Measurements from ENCODE around the gene TRMU.
A peak's percentile ranks its signal among the peaks of the same experiment; 100 is the strongest.

The TRMU gene

GRCh38 chr22:46335201-46336118 is at the start of gene TRMU:
Gene TRMU, plus strand, starts transcription at chr22:46335714. Its CDS starts 51 bp downstream, at chr22:46335765.
- H3K4me3 ChIP-seq, result peak within 1 kb of the TSS; percentile 69 to 97 (median 86)
- peak within 1 kb of the TSS; percentile 64 to 98 (median 94) for H3K27ac ChIP-seq

- H3K4me3 ChIP-seq, result no peak overlapping the region
- H3K27ac ChIP-seq, result no peak overlapping the region
Measured at GRCh38 chr22:46286006-46286405, 49.5 kb upstream of the TRMU start.

DNA sequence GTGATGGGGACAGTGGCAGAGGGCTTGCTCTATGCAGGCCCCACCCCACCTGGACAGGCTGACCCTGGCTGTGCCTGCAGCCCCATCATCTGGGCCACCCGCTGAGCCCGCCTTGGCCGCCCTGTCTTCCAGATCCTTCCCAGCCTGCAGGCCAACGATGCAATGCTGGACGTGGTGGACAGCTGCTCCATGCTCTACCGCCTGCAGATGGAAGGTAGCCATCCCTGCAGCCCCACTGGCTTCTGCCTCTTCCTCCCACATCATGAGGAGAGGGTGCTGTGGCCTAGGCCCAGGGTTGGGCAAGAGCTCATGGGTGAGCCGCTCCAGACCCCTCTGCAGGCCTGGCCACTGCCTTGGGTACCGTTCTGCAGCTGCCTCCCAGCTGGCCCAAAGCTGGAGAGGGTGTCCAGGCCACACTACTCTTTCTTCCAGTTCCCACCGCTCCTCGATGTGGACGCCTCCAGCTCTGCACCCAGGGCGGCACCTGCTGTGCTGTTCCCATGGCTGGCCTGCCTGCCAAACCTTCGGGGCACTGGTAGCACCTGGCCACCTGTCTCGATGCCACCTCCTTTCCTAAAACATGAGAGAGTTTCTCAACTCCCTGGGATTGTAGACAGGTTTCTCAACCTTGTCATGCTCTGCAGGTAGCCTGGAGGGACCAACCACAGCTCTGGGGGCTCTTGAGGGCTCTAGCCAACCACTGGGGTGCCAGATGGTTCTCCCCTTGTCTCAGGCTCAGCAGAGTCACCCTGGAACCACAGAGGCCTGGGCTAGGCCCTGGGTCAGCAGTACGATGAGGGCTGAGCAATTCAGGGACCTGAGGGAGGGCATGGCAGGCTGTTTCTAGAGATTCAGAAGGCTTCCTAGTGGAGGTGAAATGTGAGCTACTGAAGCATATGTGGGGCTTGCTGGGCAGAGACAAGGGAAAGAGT is 48.3 kb upstream of the TRMU start:
- H3K27ac ChIP-seq, result peak overlapping the region in 19 of 21 experiments; percentile 4 to 79 (median 63)
- no peak overlapping the region for H3K4me3 ChIP-seq

DNA sequence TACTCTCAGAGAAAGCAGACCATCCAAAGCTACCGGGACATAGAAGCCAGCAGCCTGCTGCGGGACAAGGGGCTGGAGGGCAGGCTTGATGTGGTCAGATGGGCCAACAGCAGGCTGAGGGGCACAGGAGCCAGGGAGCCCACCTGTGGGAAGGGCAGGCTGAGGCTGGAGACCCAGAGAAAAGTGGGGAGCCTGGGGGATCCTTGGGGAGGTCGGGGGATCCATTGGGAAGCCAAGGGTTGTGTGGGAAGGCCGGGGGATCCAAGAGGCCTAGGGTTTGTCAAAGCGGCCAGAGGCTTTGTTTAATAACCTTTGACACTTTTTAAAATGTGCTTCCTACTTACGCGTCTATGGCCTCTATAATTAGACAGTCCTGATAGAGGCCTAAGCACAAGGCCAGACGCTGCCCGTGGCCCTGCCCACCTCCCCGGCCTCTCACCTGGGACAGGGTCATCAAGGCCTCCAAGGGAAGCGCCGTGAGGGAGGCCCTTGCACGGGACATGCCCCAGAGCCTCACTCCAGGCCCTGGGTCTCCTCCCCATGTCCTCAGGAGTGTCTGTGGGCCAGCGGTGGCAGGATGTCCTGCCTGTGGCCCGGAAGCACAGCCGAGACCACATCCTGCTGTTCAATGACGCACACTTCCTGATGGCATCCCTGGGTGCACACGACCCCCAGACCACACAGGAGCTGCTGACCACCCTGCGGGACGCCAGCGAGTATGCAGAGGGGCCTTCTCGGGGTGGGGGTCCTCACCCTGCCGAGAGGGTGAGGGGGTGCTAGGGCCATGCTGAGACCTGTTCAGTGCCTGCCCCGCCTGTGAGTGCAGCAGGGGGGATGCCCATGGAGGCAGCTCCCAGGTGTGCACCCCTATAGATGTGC is 47.4 kb upstream of the TRMU start:
- H3K27ac ChIP-seq, result peak overlapping the region in 19 of 21 experiments; percentile 4 to 79 (median 63)
- H3K4me3 ChIP-seq, result peak overlapping the region in 4 of 7 experiments; percentile 4 to 14 (median 9)

GRCh38 chr22:46288846-46289243 is 46.7 kb upstream of the TRMU start:
- Histone ChIP-seq H3K27ac (peak overlapping the region in 9 of 21 experiments; percentile 17 to 77 (median 64)), H3K4me3 (no peak overlapping the region)

DNA sequence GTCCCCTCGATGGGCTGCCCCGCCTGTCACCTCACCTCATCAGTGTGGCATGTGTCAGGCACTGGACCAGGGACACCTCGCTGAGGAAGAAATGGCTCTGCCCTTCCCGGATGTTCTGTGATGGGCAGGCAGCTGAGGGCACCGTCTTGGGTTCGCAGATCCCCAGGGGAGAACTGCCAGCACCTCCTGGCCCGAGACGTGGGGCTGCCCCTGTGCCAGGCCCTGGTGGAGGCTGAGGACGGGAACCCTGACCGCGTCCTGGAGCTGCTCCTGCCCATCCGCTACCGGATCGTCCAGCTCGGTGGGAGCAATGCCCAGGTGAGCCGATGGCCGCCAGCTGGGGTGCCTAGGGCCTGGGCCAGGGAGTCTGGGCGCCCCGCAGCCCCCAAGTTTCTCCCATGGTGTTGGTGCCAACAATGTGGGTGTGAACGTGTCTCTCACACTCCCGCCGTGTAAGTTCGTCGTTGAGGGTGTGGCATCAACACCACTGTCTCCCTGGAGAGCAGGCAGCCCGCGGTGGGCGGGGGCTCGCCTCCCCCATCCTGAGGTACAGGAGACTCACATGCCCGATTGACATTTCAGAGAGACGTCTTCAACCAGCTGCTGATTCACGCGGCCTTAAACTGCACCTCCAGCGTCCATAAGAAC is 46.1 kb upstream of the TRMU start:
- peak overlapping the region in 3 of 21 experiments; percentile 17 to 77 (median 21) for H3K27ac ChIP-seq
- H3K4me3 ChIP-seq, result no peak overlapping the region

DNA sequence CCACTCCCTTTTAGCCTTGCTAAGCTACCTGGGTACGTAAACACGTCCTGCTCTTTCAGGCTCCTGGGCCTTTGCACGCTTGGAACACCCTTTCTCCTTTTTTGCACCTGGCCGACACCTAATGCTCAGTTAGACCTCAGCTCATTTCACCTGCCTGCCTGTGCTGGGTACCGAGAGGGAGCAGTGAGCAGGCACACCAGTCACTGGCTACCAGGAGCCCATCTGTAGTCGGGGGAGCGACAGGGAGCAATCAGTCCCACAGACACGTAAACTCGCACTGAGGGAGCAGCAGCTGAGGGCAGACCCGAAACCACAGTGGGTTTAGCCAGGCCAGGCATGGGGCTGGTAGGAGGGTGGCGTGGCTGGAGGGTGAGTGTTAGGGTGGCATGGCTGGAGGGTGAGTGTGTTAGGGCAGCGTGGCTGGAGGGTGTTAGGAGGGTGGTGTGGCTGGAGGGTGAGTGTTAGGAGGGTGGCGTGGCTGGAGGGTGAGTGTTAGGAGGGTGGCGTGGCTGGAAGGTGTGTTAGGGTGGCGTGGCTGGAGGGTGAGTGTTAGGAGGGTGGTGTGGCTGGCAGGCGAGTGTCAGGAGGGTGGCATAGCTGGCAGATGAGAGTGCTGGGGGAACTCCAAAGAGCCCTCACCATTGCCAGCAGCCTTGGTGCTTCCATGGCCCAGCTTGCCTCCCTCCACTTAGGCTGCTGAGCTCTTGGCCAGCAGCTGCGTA is 45.2 kb upstream of the TRMU start:
- no peak overlapping the region for H3K4me3 ChIP-seq
- H3K27ac ChIP-seq, result no peak overlapping the region

DNA sequence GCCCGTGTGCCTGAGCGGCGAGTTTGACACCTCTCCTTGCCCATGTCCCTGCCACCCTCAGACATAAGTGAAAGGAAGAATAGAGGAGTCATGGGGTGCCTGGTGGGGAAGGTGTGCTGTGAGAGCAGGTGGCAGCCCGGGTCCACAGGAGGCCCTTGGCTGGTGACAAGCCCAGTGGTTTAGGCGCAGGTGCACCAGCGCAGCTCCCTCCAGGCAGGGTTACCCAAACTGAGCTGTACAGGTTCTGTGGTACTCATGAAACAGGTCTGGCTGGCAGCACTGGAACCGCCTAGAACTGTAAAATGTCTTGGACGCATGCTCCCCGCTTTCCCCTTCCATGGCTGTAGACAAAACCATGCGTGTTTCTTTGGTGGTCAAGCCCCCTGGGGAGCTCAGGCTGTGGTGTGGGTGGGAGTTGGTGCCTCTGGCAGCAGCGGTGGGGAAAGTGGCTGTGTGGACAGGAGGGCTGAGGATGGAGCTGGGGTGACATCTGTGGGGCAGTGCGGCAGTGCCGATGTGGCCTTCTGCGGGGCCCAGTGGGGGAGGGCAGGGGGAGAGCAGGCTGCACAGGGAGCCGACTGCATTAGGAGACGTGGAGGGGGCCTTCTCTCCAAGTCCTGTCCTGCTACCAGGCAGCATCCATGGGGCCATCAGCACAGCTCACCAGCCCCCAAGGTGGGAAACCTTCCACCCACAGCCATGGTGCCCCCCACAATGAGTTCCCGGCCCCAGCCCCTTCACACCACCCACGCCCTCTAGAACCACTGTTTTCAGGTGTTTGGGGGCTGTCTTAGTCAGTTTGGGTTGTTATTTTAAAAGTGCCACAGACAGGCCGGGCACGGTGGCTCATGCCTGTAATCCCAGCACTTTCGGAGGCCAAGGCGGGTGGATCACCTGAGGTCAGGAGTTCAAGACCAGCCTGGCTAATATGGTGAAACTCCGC is 44.4 kb upstream of the TRMU start:
- Histone ChIP-seq H3K27ac (no peak overlapping the region), H3K4me3 (no peak overlapping the region)

- Histone ChIP-seq H3K4me3 (no peak overlapping the region), H3K27ac (peak overlapping the region in 2 of 21 experiments; percentile 9 to 17)
Measured at GRCh38 chr22:46292173-46292572, 43.3 kb upstream of the TRMU start.

DNA sequence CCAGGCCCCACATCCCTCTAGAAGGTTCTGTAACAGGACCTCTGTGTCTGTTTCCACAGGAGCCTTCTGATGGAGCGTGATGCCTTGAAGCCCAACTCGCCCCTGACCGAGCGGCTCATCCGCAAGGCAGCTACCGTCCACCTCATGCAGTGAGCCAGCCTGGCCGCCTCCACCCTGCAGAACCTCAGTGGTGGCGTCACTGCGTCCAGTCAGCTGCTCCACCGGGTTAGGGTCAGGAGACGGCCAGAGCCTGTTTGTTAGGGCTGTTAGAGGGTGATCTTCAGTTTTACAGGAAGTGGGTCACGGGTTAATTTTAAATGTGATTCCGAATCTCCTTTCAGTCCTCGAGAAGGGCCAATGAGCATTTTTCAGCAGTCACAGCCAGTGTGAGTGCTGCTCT is 42.8 kb upstream of the TRMU start:
- H3K4me3 ChIP-seq, result no peak overlapping the region
- peak overlapping the region in 6 of 21 experiments; percentile 9 to 82 (median 60) for H3K27ac ChIP-seq

DNA sequence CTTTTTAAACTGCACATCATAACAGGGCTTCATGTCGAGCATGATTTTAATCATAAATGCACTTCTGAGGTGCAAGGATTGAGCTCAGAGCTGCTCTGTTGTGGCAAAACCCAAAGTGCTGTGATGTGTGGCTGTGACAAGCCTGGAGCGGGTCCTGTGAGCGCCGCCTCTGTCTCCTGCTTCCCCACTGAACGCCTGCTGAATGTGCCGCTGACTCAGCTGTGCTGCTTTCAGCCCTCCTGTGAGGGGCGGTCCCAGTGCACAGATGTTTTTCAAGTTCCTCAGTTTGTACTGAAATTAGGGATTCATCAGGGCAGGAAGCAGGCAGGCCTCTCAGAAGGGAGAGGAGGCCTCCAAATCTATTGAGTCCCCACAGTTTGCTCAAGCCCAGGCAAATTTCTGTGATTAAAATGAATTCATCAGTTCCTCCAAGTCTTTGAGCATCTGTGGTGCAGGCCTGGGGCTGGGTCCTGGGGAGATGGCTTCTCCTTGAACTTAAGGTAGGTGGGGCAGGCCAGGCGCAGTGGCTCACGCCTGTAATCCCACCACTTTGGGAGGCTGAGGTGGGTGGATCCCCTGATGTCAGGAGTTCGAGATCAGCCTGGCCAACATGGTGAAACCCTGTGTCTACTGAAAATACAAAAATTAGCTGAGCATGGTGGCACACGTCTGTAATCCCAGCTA is 41.8 kb upstream of the TRMU start:
- H3K27ac ChIP-seq, result peak overlapping the region in 12 of 21 experiments; percentile 22 to 82 (median 55)

DNA sequence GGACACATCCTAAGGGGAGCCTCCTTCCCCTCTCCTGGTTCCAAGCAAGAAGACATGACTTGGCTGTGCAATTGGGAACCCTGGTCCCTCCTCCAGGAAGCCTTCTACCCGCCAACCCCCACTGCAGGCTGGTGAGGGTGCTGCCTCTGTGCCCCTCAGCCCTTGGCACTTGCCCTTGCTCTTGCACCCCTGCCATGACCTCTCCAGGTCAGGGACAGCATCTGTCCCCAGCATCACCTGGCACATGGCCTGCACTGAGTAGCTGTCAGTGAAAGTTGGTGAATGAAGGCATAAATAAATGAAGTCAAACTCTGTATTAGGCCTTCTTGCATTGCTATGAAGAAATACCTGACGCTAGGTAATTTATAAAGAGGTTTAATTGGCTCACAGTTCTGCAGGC is 40.7 kb upstream of the TRMU start:
- peak overlapping the region in 1 of 21 experiments; percentile 94 for H3K27ac ChIP-seq

More for the DNA sequence above, 41.8 kb upstream of the TRMU start:
- H3K4me3 ChIP-seq, result no peak overlapping the region

GRCh38 chr22:46295277-46295971 is 40.1 kb upstream of the TRMU start:
- H3K27ac ChIP-seq, result peak overlapping the region in 17 of 21 experiments; percentile 76 to 97 (median 94)
- peak overlapping the region in 6 of 7 experiments; percentile 51 to 73 (median 66) for H3K4me3 ChIP-seq

More for the DNA sequence above, 40.7 kb upstream of the TRMU start:
- H3K4me3 ChIP-seq, result no peak overlapping the region

- H3K27ac ChIP-seq, result peak within 1 kb of the TSS; percentile 14 to 97 (median 93)
- peak within 1 kb of the TSS; percentile 51 to 73 (median 66) for H3K4me3 ChIP-seq
Measured at GRCh38 chr22:46296257-46297150, 39.0 kb upstream of the TRMU start, which contains the start of gene GTSE1. Gene GTSE1, plus strand, starts transcription at chr22:46296870. Its CDS starts 531 bp downstream, at chr22:46297401.
